Right lobe of liver (tissue), 4 donors: ENCODE measurements around the gene RBM33.

Source experiments
- CTCF ChIP-seq, 4 donors: fragments of 200-600 bp in 3 of 4; fragments of 450-650 bp in 1 of 4; IDR thresholded peaks; one replicate each; pipeline versions ENCODE4 v1.5.1 to v1.8.0; 2016 to 2022; ENCODE audit warnings: antibody characterized with exemption in 4 of 4, mild to moderate bottlenecking in 2 of 4
- POLR2A ChIP-seq: fragments of 450-650 bp; IDR thresholded peaks from one replicate; pipeline ENCODE4 v1.6.1; 2017; ENCODE audit warnings: antibody characterized with exemption, mild to moderate bottlenecking
- donor health status: DM: no; HTN: no; CAD: no.
- donor health status: DM: no; HTN: no; CAD: no.
- donor health status: DM: no; HTN: yes; CAD: no.

- TF ChIP-seq CTCF (IDR thresholded peaks at IDR 0.05) (no peak), POLR2A (no peak)
Observed at GRCh38 chr7:155692317-155692716, 47.9 kb downstream of the RBM33 start.
